ENCODE measurements around the gene NF1. TPM values are rescaled to one million over a fixed set of nuclear protein-coding genes. Genes with fewer than 3 reads are reported as not detected.

Gene NF1
- total RNA-seq, 4 donors from 2014 or later: 61.4 to 81.2 (median 66.6) TPM

- TF ChIP-seq CTCF (IDR thresholded peaks at IDR 0.05; ENCODE audit: low read depth): no peak
Measured at GRCh38 chr17:31089471-31089870, 5.3 kb upstream of the NF1 start.

- no peak for TF ChIP-seq CTCF (IDR thresholded peaks at IDR 0.05; ENCODE audit: low read depth)
Measured at GRCh38 chr17:31092475-31093064, 2.2 kb upstream of the NF1 start.

GRCh38 chr17:31093866-31094599 is 744 bp upstream of the NF1 start:
- no peak for TF ChIP-seq CTCF (IDR thresholded peaks at IDR 0.05; ENCODE audit: low read depth)

- no peak for TF ChIP-seq CTCF (IDR thresholded peaks at IDR 0.05; ENCODE audit: low read depth)
Measured at GRCh38 chr17:31095236-31096105, 694 bp downstream of the NF1 start.

GRCh38 chr17:31096106-31096436 is 1.3 kb downstream of the NF1 start:
- TF ChIP-seq CTCF (IDR thresholded peaks at IDR 0.05; ENCODE audit: low read depth): no peak

GRCh38 chr17:31099016-31099415 is 4.2 kb downstream of the NF1 start:
- TF ChIP-seq CTCF (IDR thresholded peaks at IDR 0.05; ENCODE audit: low read depth): no peak

- no peak for TF ChIP-seq CTCF (IDR thresholded peaks at IDR 0.05; ENCODE audit: low read depth)
Measured at GRCh38 chr17:31100840-31101459, 6.2 kb downstream of the NF1 start.

Data from subcutaneous adipose tissue (tissue), 4 donors.